Upper lobe of right lung (tissue), 1 donor: Measurements from ENCODE around the gene CENPT. TPM values are rescaled to one million over a fixed set of nuclear protein-coding genes. Genes with fewer than 3 reads are reported as not detected.

Experiments used
- ATAC-seq: fragments of 200-7000 bp; cut with Tn5 transposase; one replicate; pipeline ENCODE4 v1.9.1; 2020; ENCODE audit warnings: mild to moderate bottlenecking, moderate library complexity
- DNase-seq: peaks from one replicate; pipeline ENCODE4 v3.0.0-alpha.2; 2020
- H3K27ac ChIP-seq: fragments of 200-600 bp; one replicate; pipeline ENCODE4 v1.8.0; 2022
- H3K27me3 ChIP-seq: fragments of 200-600 bp; one replicate; pipeline ENCODE4 v1.8.0; 2022; ENCODE audit warnings: mild to moderate bottlenecking
- H3K36me3 ChIP-seq: fragments of 200-600 bp; one replicate; pipeline ENCODE4 v1.8.0; 2022
- H3K4me1 ChIP-seq: fragments of 200-600 bp; one replicate; pipeline ENCODE4 v1.8.0; 2022
- H3K4me3 ChIP-seq: fragments of 200-600 bp; one replicate; pipeline ENCODE4 v1.8.0; 2022; ENCODE audit warnings: mild to moderate bottlenecking
- H3K9me3 ChIP-seq: fragments of 200-600 bp; one replicate; pipeline ENCODE4 v1.8.0; 2022
- intact Hi-C: fragments of 100-400 bp; cut with DNase I; formaldehyde crosslinking; loops from one replicate; pipeline ENCODE4 v1.11.0; 2022
- total RNA-seq: library from RNA; stranded (reverse); fragmentation: NEBNext Ultra II Directional; extraction: Animal tissue kit (Norgen Biotek cat#: 25700); gene quantifications from one replicate; pipeline ENCODE4 v1.2.1, GENCODE V29; 2021
- TF ChIP-seq, protein P1 (sequence below): fragments of 200-600 bp; IDR thresholded peaks from one replicate; pipeline ENCODE4 v1.8.0; 2022; ENCODE audit warnings: antibody characterized with exemption
- donor health status: DM: no; HTN: yes; CAD: no; lungs with severe emphysema.

Gene CENPT
- total RNA-seq, 1 donor from 2014 or later, result 30.0 TPM

DNA sequence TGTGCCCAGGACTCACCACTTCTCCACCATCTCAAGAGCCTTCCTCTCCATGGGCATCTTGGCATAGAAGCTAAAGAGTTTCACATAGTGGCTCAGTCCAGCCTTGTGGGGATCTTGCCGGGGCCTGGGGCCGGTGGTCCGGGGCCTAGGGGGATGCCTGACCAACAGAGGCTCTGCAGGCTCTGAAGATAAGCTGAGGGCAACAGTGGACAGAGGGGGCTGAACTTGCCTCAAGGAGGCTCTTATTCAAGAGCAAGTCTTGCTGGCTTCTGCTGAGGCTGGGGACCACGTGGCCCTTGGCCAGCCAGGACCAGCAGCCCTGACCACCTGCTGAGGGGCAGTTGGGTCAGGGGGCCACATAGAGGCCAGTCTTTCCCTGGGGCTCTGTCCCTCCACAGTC lies 18.8 kb downstream of the CENPT start:
- ATAC-seq (no peak), DNase-seq (no peak)
- Histone ChIP-seq H3K27ac (no peak overlapping the region), H3K4me3 (no peak overlapping the region), H3K36me3 (peaks cover 42% of the 10 kb centered on the region), H3K27me3 (no peaks in the 10 kb centered on the region), H3K4me1 (peaks cover 12% of the 10 kb centered on the region), H3K9me3 (no peaks in the 10 kb centered on the region)
- intact Hi-C loops, result loop anchor here (10.0 kb wide), 1 partner anchor 96 kb away; no protein-coding TSS in a partner anchor
- TF ChIP-seq, protein P1, sequence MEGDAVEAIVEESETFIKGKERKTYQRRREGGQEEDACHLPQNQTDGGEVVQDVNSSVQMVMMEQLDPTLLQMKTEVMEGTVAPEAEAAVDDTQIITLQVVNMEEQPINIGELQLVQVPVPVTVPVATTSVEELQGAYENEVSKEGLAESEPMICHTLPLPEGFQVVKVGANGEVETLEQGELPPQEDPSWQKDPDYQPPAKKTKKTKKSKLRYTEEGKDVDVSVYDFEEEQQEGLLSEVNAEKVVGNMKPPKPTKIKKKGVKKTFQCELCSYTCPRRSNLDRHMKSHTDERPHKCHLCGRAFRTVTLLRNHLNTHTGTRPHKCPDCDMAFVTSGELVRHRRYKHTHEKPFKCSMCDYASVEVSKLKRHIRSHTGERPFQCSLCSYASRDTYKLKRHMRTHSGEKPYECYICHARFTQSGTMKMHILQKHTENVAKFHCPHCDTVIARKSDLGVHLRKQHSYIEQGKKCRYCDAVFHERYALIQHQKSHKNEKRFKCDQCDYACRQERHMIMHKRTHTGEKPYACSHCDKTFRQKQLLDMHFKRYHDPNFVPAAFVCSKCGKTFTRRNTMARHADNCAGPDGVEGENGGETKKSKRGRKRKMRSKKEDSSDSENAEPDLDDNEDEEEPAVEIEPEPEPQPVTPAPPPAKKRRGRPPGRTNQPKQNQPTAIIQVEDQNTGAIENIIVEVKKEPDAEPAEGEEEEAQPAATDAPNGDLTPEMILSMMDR, result no peak

- ATAC-seq, result no peak
- DNase-seq, result no peak
- intact Hi-C loops, result loop anchor here (10.0 kb wide), 1 partner anchor 99 kb away; no protein-coding TSS in a partner anchor
- Histone ChIP-seq H3K27ac (no peak overlapping the region), H3K27me3 (no peaks in the 10 kb centered on the region), H3K36me3 (peaks cover 29% of the 10 kb centered on the region), H3K9me3 (no peaks in the 10 kb centered on the region), H3K4me1 (no peaks in the 10 kb centered on the region), H3K4me3 (no peak overlapping the region)
- TF ChIP-seq, protein P1, result no peak
These were observed 21.6 kb downstream of the CENPT start for GRCh38 chr16:67825906-67826305.

GRCh38 chr16:67825119-67825518 lies 22.4 kb downstream of the CENPT start:
- intact Hi-C loops, result loop anchor here (10.0 kb wide), 1 partner anchor 100 kb away; no protein-coding TSS in a partner anchor
- H3K27me3 ChIP-seq, result no peaks in the 10 kb centered on the region
- no peak overlapping the region for H3K4me3 ChIP-seq
- peaks cover 21% of the 10 kb centered on the region for H3K36me3 ChIP-seq
- TF ChIP-seq, protein P1, result no peak
- no peaks in the 10 kb centered on the region for H3K9me3 ChIP-seq
- ATAC-seq, result no peak
- DNase-seq, result no peak
- no peak overlapping the region for H3K27ac ChIP-seq
- no peaks in the 10 kb centered on the region for H3K4me1 ChIP-seq

GRCh38 chr16:67822511-67822910 lies 25.0 kb downstream of the CENPT start:
- intact Hi-C loops, result loop anchor here (10.0 kb wide), 1 partner anchor 102 kb away; no protein-coding TSS in a partner anchor
- Histone ChIP-seq H3K27ac (no peak overlapping the region), H3K27me3 (no peaks in the 10 kb centered on the region)

DNA sequence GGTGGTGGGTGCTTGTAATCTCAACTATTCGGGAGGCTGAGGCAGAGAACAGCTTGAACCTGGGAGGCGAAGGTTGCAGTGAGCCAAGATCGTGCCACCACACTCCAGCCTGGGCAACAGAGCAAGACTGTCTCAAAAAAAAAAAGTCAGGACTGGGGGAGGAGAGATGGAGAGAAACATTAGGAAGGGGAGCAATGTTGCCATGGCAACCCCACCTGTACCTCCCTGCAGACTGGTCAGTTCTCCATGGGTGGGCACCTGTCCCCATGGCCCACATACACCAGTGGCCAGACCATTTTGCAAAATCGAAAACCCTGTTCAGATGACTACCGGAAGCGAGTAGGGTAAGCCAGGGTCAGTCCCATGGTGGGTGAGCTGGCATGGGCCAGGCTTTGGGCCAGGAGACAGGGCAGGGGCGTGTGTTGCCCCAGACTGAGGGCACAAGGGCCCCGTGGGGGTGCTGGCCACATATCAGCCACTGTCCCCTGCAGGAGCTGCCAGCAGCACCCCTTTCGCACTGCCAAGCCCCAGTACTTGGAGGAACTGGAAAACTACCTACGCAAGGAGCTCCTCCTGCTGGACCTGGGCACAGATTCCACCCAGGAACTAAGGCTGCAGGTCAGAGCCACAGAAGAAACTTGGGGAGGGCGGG lies 26.8 kb downstream of the CENPT start:
- no peak for DNase-seq
- H3K4me3 ChIP-seq, result no peak overlapping the region
- intact Hi-C loops, result loop anchor here (10.0 kb wide), 1 partner anchor 104 kb away; no protein-coding TSS in a partner anchor
- H3K27me3 ChIP-seq, result no peaks in the 10 kb centered on the region
- H3K9me3 ChIP-seq, result no peaks in the 10 kb centered on the region
- no peak for ATAC-seq
- H3K27ac ChIP-seq, result no peak overlapping the region
- no peaks in the 10 kb centered on the region for H3K4me1 ChIP-seq
- TF ChIP-seq, protein P1, result no peak
- H3K36me3 ChIP-seq, result no peaks in the 10 kb centered on the region

More at GRCh38 chr16:67822511-67822910, 25.0 kb downstream of the CENPT start:
- TF ChIP-seq, protein P1, result no peak
- DNase-seq (no peak), ATAC-seq (no peak)
- no peaks in the 10 kb centered on the region for H3K4me1 ChIP-seq
- H3K36me3 ChIP-seq, result no peaks in the 10 kb centered on the region
- no peak overlapping the region for H3K4me3 ChIP-seq
- no peaks in the 10 kb centered on the region for H3K9me3 ChIP-seq
